GM12878 (cell line): ENCODE data around the gene PIR. TPM values are rescaled to one million over a fixed set of nuclear protein-coding genes. Genes with fewer than 3 reads are reported as not detected.

Experiments
- ATAC-seq: fragments of 200-7000 bp; cut with Tn5 transposase; 3 replicates; pipeline ENCODE4 v1.9.1; 2020; ENCODE audit warnings: mild to moderate bottlenecking, moderate library complexity
- BruUV-seq: library from RNA; stranded (reverse); fragments of 400-500 nt; replicated peaks from 2 replicates; lab custom pipeline; 2021; lab: Mats Ljungman, UMichigan
- CTCF ChIA-PET: fragments of 300-600 bp; sonication (Branson Sonifier 250); formaldehyde crosslinking; extraction: SDS; loops from one replicate; lab custom pipeline; 2021; ENCODE audit warnings: inconsistent platforms; lab: Yijun Ruan, JAX
- POLR2A ChIA-PET: fragments of 350-600 bp; formaldehyde crosslinking; extraction: SDS; loops from one replicate; lab custom pipeline; 2021; ENCODE audit warnings: inconsistent platforms; lab: Charles Lee
- RAD21 ChIA-PET: fragments of 300-600 bp; sonication (Branson Sonifier 250); formaldehyde crosslinking; loops from one replicate; lab custom pipeline; 2023; ENCODE audit warnings: antibody characterized with exemption; ENCODE audit not compliant: unreplicated experiment; lab: Charles Lee
- SMC1A ChIA-PET: fragments of 300-600 bp; sonication (Branson Sonifier 250); formaldehyde crosslinking; loops from one replicate; lab custom pipeline; 2023; ENCODE audit not compliant: unreplicated experiment, uncharacterized antibody; lab: Charles Lee
- DNase-seq: peaks from one replicate; pipeline ENCODE4 v3.0.0-alpha.2; 2011; ENCODE audit warnings: low read depth, low spot score
- FAIRE-seq: peaks from 3 replicates; lab custom pipeline; 2011; peaks lifted over from hg19 to GRCh38; lab: Jason Lieb, UNC
- H2AFZ ChIP-seq: 2 replicates; pipeline ENCODE4 v1.6.0; 2011; ENCODE audit warnings: low read depth, low read length, control low read depth; ENCODE audit not compliant: control insufficient read depth
- H3K27ac ChIP-seq: 2 replicates; pipeline ENCODE4 v1.5.1; 2011; ENCODE audit warnings: control low read depth; ENCODE audit not compliant: control insufficient read depth, insufficient read depth
- H3K27me3 ChIP-seq, 2 experiments: replicated peaks in 1 of 2; 2 replicates each; pipeline versions ENCODE4 v1.6.0 to v1.6.1; 2011; ENCODE audit warnings: low read length in 1 of 2; ENCODE audit not compliant: control insufficient read depth in 2 of 2, insufficient read depth in 2 of 2
- H3K36me3 ChIP-seq, 2 experiments: 2 replicates each; pipeline ENCODE4 v1.5.1; 2011; ENCODE audit warnings: low read length in 1 of 2; ENCODE audit not compliant: control insufficient read depth in 2 of 2, insufficient read depth in 2 of 2
- H3K4me1 ChIP-seq: 2 replicates; pipeline ENCODE4 v1.6.1; 2011; ENCODE audit warnings: mild to moderate bottlenecking, low read length, moderate library complexity, mixed read lengths; ENCODE audit not compliant: control insufficient read depth, insufficient read depth
- H3K4me2 ChIP-seq: 2 replicates; pipeline ENCODE4 v1.6.0; 2011; ENCODE audit warnings: control low read depth; ENCODE audit not compliant: control insufficient read depth, insufficient read depth
- H3K4me3 ChIP-seq: fragments of 200-600 bp; sonication (generic); 2 replicates; pipeline ENCODE4 v1.5.1; 2016
- H3K79me2 ChIP-seq: 2 replicates; pipeline ENCODE4 v1.6.0; 2011; ENCODE audit warnings: low read length; ENCODE audit not compliant: control insufficient read depth, insufficient read depth
- H3K9ac ChIP-seq: 2 replicates; pipeline ENCODE4 v1.8.0; 2011; ENCODE audit warnings: low read length, control low read depth, mixed read lengths; ENCODE audit not compliant: control insufficient read depth, insufficient read depth
- H3K9me3 ChIP-seq: replicated peaks from 3 replicates; pipeline ENCODE4 v1.5.1; 2011; ENCODE audit warnings: mild to moderate bottlenecking, low read length; ENCODE audit not compliant: control insufficient read depth, insufficient read depth
- H4K20me1 ChIP-seq: 2 replicates; pipeline ENCODE4 v1.6.0; 2011; ENCODE audit not compliant: control insufficient read depth, insufficient read depth
- BCL11A ChIP-seq: IDR thresholded peaks from 2 replicates; pipeline ENCODE4 v1.6.1; 2011; ENCODE audit warnings: low read depth, low read length
- BCLAF1 ChIP-seq: fragments of 450-650 bp; IDR thresholded peaks from 2 replicates; pipeline ENCODE4 v1.6.1; 2017; ENCODE audit warnings: antibody characterized with exemption, mild to moderate bottlenecking, moderate library complexity
- BHLHE40 ChIP-seq, 2 experiments: fragments of 450-650 bp in 1 of 2; IDR thresholded peaks; 2 replicates each; pipeline ENCODE4 v1.6.1; 2011 to 2017; ENCODE audit warnings: low read depth in 2 of 2, borderline replicate concordance in 1 of 2, improper control_type of control experiment in 1 of 2, low read length in 1 of 2, mild to moderate bottlenecking in 1 of 2
- CREB1 ChIP-seq: IDR thresholded peaks from 2 replicates; pipeline ENCODE4 v1.6.1; 2012; ENCODE audit warnings: low read depth, mild to moderate bottlenecking, inconsistent platforms
- CTCF ChIP-seq, 3 experiments: IDR thresholded peaks in 2 of 3; conservative IDR thresholded peaks in 1 of 3; 2 replicates each; pipeline ENCODE4 v1.5.1; 2011; ENCODE audit warnings: low read depth in 3 of 3, low read length in 3 of 3, mild to moderate bottlenecking in 3 of 3, control low read depth in 2 of 3, moderate library complexity in 2 of 3, inconsistent platforms in 1 of 3, mixed read lengths in 1 of 3; ENCODE audit not compliant: control insufficient read depth in 2 of 3, insufficient read depth in 1 of 3; ENCODE audit errors: extremely low read depth in 1 of 3
- E4F1 ChIP-seq: fragments of 450-650 bp; IDR thresholded peaks from 2 replicates; pipeline ENCODE4 v1.6.1; 2018; ENCODE audit warnings: borderline replicate concordance, mild to moderate bottlenecking; ENCODE audit not compliant: partially characterized antibody
- EGR1 ChIP-seq, 2 experiments: IDR thresholded peaks; 1 replicate in 1 of 2; 2 replicates in 1 of 2; pipeline ENCODE4 v1.6.1; 2011 to 2012; ENCODE audit warnings: low read depth in 2 of 2, low read length in 2 of 2, borderline replicate concordance in 1 of 2, mild to moderate bottlenecking in 1 of 2, moderate library complexity in 1 of 2
- ETV6 ChIP-seq, 2 experiments: fragments of 450-650 bp in 1 of 2; IDR thresholded peaks in 1 of 2; conservative IDR thresholded peaks in 1 of 2; 2 replicates each; pipeline ENCODE4 v1.6.1; 2014; ENCODE audit warnings: antibody characterized with exemption in 1 of 2, borderline replicate concordance in 1 of 2, low read depth in 1 of 2, mild to moderate bottlenecking in 1 of 2, moderate library complexity in 1 of 2
- FOXM1 ChIP-seq: IDR thresholded peaks from 2 replicates; pipeline ENCODE4 v1.6.1; 2012; ENCODE audit warnings: low read depth, mild to moderate bottlenecking, inconsistent platforms, low read length, moderate library complexity
- MXI1 ChIP-seq: fragments of 150-350 bp; IDR thresholded peaks from 2 replicates; pipeline ENCODE4 v1.6.1; 2011; ENCODE audit warnings: low read depth, mild to moderate bottlenecking, inconsistent platforms, low read length, improper control_type of control experiment
- NBN ChIP-seq: fragments of 450-650 bp; IDR thresholded peaks from 2 replicates; pipeline ENCODE4 v1.6.1; 2016
- NFIC ChIP-seq: IDR thresholded peaks from 2 replicates; pipeline ENCODE4 v1.6.1; 2012; ENCODE audit warnings: low read depth, mild to moderate bottlenecking, inconsistent platforms, low read length, moderate library complexity
- RB1 ChIP-seq: fragments of 450-650 bp; formaldehyde crosslinking; IDR thresholded peaks from 2 replicates; pipeline ENCODE4 v1.6.1; 2017; ENCODE audit warnings: mild to moderate bottlenecking, borderline replicate concordance
- TCF12 ChIP-seq: IDR thresholded peaks from 2 replicates; pipeline ENCODE4 v1.6.1; 2011; ENCODE audit warnings: low read depth, mild to moderate bottlenecking, low read length
- ZBED1 ChIP-seq: IDR thresholded peaks from 2 replicates; pipeline ENCODE4 v1.6.1; 2016; ENCODE audit warnings: borderline replicate concordance
- WGBS: methylation state at CpG from one replicate; pipeline ENCODE4 v1.1.6; 2016; ENCODE audit warnings: low lambda C conversion rate; ENCODE audit not compliant: insufficient replicate concordance, insufficient coverage; ENCODE audit errors: missing lambda C conversion rate; 5-methylcytosine and 5-hydroxymethylcytosine counted together
- in situ Hi-C: fragments of 300-500 bp; cut with MboI; formaldehyde crosslinking; loops from 9 replicates; pipeline ENCODE4 v1.14.3; 2018; ENCODE audit warnings: mixed read lengths
- intact Hi-C: fragments of 100-400 bp; cut with micrococcal nuclease; formaldehyde crosslinking; loops from one replicate; pipeline ENCODE4 v1.14.2; 2022; ENCODE audit not compliant: unreplicated experiment
- polyA plus RNA-seq, 11 experiments: library from polyadenylated mRNA; depleted of rRNA in 4 of 11; unstranded in 6 of 11; stranded (reverse) in 5 of 11; fragments of >200 nt; fragmentation: Nextera tagmentation in 4 of 11; fragmentation: Illumina TruSeq in 1 of 11; extraction: Ambion mirVana in 4 of 11; extraction: Trizol in 1 of 11; gene quantifications; 1 replicate in 1 of 11; 2 replicates in 10 of 11; pipeline versions ENCODE4 v1.2.1 to v1.2.3, GENCODE V29; 2011 to 2016; ENCODE audit warnings: inconsistent platforms in 2 of 11, missing spikeins in 2 of 11, low read depth in 1 of 11
- total RNA-seq, 4 experiments: library from RNA; depleted of rRNA in 3 of 4; stranded (reverse); fragments of >200 nt in 3 of 4; fragmentation: Illumina TruSeq in 1 of 4; extraction: Trizol in 1 of 4; gene quantifications; 2 replicates each; pipeline versions ENCODE4 v1.2.1 to v1.2.3, GENCODE V29; 2013 to 2021

PIR gene
- total and polyA plus RNA-seq, 10 of the 15 experiments (the other 5 are each of a cell fraction or from before 2014, with no cell fraction given), result 3.8 to 16.5 (median 7.3) TPM

- intact Hi-C loops (loop anchor here (5.0 kb wide), 1 partner anchor 1428 kb away; no protein-coding TSS in a partner anchor), in situ Hi-C loops (loop anchor here (5.0 kb wide), 1 partner anchor 118 kb away; no protein-coding TSS in a partner anchor)
- POLR2A ChIA-PET, result no interaction called here
- CTCF ChIA-PET, result interaction anchor here (0.6 to 7.2 kb wide), 7 partner anchors 12 to 1421 kb away, joined by 3 to 200 read pairs (median 23); partner anchors contain the start of gene VEGFD
- Histone ChIP-seq H2AFZ (no peak overlapping the region), H3K4me3 (no peak overlapping the region), H3K9me3 (no peaks in the 10 kb centered on the region), H4K20me1 (no peaks in the 10 kb centered on the region), H3K9ac (no peak overlapping the region), H3K4me2 (no peak overlapping the region), H3K36me3 (no peaks in the 10 kb centered on the region), H3K27me3 (no peaks in the 10 kb centered on the region; a peak in 1 of 4 replicates), H3K4me1 (no peaks in the 10 kb centered on the region), H3K27ac (peak overlapping the region; percentile 6; the same call in 1 of the 2 replicates), H3K79me2 (no peaks in the 10 kb centered on the region)
- WGBS, result 0% methylated on average over 4 of the region's 4 CpGs
- DNase-seq (peak; percentile 16), ATAC-seq (peak; percentile 82), FAIRE-seq (peak; percentile 70)
- BruUV-seq, result no TSS peak
- SMC1A ChIA-PET, result interaction anchor here (1.0 to 4.6 kb wide), 5 partner anchors 81 to 165 kb away, joined by 4 to 62 read pairs (median 16); partner anchors contain the start of gene VEGFD
- RAD21 ChIA-PET, result interaction anchor here (0.9 to 6.6 kb wide), 4 partner anchors 9 to 119 kb away, joined by 3 to 71 read pairs (median 4); no protein-coding TSS in a partner anchor
- TF ChIP-seq FOXM1 (peak; percentile 87; the same call in 1 of the 2 replicates), NFIC (peak; percentile 83; the same call in 1 of the 2 replicates), NBN (no peak), BHLHE40 (IDR thresholded peaks at IDR 0.05; ENCODE audit: borderline replicate concordance in 1 of 2, low read depth in 2 of 2, low read length in 1 of 2) (peak in 1 of 2 experiments; percentile 38; a peak in 1 of 4 replicates), ZBED1 (peak; percentile 71; the same call in 1 of the 2 replicates), BCLAF1 (no peak), E4F1 (no peak), CTCF (IDR thresholded peaks at IDR 0.05 in 2 of 3, conservative IDR thresholded peaks at IDR 0.05 in 1 of 3; ENCODE audit: control insufficient read depth in 2 of 3, extremely low read depth in 1 of 3, insufficient read depth in 1 of 3, low read depth in 3 of 3, low read length in 3 of 3) (no peak), BCL11A (peak; percentile 79), TCF12 (peak; percentile 89), ETV6 (conservative IDR thresholded peaks at IDR 0.05 in 1 of 2, IDR thresholded peaks at IDR 0.05 in 1 of 2; ENCODE audit: borderline replicate concordance in 1 of 2, low read depth in 1 of 2) (peak in 1 of 2 experiments; percentile 50; a peak in 1 of 4 replicates), MXI1 (peak; percentile 18; the same call in 1 of the 2 replicates), CREB1 (peak; percentile 61; the same call in 1 of the 2 replicates), EGR1 (IDR thresholded peaks at IDR 0.05; ENCODE audit: borderline replicate concordance in 1 of 2, low read depth in 2 of 2, low read length in 2 of 2) (peak in 1 of 2 experiments; percentile 54; a peak in 1 of 3 replicates), RB1 (no peak)
These were observed 27.8 kb downstream of the PIR start for GRCh38 chrX:15465347-15465746.
